ENCODE results near the gene COL19A1. TPM values are rescaled to one million over a fixed set of nuclear protein-coding genes. Genes with fewer than 3 reads are reported as not detected.
"Not testable (repeated sequence)": the region's sequence is repeated elsewhere in the genome, so short reads cannot be mapped to it uniquely, and the experiment has no call there.

The COL19A1 gene
- polyA plus RNA-seq, 3 donors, result 2.4 to 3.7 (median 3.6) TPM

DNA sequence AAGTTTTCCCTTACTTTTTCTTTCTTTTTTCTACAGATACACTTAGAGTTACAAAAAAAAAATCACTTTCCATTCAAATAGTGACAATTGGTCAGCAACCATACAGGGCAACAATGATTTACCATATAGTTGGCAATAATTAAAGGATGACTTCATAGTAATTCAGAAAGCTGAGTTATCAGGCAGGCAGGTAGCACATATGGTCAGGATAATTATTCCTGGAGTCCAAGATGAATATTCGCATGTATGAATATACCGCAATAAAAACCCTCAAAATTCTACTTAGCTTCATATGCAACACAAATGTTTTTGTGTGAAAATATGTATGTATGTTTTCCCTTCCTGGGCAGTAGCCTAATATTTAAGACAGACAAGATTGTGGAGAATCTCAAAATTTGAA is 34.5 kb downstream of the COL19A1 start:
- no peak for DNase-seq

DNA sequence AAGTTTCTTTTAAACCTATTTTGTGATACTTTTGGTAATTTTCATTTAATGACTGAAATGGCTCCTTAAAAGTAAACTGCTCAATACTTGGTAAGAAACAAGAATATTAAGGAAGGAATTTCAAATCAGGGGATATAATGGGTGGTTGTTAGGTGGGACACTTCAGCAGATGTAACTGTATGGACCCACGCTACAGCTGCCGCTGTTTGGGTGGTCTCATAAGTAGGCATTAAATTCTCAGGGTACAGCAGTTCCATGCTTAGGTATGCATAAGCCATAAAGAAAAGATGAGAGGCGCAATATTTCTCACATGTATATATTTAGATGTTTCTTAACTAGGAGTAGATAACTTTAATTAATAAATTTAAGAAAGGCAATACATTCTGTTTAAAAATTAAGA is 35.0 kb downstream of the COL19A1 start:
- no peak for DNase-seq

DNA sequence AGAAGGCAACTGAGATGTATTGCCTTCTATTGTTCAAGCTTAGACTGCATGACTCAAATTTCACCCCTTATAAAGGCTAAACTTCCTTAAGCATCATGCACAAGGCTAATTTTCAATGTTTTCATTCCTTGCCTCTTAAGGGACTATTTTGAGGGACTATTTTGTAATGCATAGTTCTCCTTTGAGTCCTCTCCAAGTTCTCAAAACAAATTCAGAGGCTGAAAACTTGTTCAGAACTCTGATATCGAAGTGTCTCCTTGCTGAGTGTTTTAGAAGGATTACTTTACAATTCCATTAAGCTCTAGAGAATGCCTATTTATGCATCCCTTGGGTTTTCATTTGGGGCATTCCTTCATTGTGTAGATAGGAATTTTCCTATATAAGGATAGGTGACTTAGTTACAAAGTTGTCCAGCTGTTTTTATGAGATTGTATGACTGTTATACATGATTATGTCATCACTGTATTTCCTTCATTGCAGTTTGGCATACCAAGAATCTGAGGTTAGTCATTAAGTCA is 41.7 kb downstream of the COL19A1 start:
- DNase-seq, result no peak

DNA sequence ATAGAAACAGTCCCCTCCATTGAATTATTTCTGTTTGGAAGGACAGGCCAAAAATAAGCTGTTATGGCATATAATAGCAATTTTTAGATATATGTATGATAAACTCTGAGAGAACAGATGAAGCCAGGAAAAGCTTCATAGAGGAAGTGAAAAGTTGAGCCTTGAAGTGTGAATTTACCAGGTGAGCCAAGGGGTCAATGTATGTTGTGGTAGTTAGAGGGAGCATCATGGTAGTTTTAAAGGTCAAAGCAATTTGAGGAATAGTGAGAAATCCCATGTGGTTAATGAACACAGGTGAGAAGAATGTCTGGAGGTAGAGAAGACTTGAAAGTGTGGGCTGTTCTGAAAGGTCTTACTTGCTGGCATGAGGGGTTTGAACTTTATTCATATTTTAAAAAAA is 47.0 kb downstream of the COL19A1 start:
- DNase-seq, result no peak

DNA sequence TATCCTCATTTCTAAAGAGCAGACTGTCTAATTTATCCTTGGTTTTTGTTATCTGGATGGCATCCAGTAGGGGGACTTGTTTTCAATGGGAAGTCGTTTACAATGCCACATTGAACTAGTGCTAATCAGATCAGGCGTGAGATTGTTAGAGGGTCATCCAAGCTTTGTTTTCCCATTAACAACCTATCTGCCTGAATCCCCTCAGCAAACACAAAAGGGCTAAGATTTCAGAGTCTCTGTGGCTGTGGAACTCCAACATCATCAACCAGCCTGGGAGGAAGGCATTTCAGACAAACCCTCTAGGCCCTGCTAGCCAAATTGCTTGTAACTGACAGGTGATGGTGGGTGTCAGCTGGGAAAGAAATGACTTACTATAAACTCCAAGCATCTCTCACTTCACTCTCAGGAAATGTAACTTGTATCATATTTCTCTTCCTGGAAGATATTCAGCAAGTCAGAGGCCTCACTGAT is 47.7 kb downstream of the COL19A1 start:
- no peak for DNase-seq

DNA sequence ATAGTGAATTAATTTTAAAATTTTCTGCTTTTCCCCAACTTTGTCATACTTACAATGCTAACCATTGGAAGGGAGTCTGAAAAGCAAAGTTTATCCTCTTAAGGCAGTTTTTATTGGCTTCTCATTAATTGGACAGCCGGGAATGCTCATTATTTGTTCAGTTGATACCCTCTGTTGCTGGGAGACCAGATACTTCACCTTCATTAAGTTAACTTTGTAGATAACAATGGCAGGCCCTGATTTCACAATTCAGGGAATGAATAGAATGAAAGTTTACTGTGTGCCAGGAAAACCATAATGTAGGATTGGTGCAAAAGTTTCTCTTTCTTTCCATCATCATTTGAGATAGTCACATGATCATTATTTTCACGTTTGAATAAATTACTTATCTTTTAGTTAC is 49.0 kb downstream of the COL19A1 start:
- DNase-seq, result no peak

DNA sequence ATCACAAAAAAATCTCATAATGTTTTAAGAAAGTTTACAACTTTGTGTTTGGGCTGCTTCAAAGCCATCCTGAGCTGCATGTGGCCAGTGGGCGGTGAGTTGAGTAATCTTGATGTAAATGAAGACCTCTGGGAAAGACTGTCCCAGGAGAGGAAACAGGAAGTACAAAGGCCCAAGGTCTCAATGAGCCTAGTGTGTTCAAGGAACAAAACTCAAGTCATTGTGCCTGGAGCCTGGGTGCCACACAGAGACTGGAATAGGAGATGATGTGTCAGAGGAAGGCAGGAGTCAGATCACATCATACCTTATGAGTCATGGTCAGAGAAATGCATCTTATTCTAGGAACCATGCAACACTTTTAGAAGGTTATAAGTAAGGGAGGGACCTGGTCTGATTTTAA is 51.5 kb downstream of the COL19A1 start:
- DNase-seq, result no peak

DNA sequence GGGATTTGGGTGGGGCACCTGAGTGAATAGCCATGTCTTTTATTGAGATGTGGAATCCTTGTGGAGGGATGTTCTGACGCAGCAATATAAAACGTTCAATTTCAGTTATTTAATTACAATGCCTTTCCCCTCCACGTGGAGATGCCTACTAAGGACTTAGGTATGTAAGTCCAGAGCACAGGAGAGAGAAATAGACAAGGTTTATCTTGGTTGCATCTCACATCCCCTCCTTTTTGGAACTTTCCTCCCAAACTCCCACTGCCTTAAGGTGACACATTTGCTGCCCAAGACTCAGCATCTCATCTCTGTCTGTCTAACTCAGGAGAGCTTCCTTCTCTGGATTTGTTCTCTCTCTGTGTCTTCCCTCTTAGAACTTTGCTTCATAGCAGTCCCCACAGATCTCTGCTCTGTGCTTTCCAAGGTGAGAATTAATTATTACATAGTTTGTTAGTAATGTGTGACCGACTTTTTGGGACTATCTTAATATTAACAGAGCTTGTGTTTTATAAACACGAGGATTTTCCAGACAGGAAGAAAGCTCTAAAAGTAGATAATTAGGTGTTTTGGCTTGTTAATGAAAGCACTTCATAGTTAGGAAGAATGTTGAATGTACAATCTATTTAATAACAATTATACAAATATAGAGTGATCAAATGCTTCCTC is 52.6 kb downstream of the COL19A1 start:
- DNase-seq, result no peak

DNA sequence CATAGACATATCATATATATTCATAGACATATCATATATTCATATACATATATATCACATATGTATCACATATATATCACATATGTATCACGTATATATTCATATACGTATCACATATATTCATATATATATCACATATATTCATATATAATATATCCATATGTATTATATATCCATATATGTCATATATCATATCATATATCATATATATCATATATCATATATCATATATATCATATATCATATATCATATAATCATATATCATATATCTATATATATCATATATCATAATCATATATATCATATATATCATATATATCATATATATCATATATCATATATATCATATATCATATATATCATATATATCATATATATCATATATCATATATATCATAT is 54.7 kb downstream of the COL19A1 start:
- not testable (repeated sequence) for DNase-seq

DNA sequence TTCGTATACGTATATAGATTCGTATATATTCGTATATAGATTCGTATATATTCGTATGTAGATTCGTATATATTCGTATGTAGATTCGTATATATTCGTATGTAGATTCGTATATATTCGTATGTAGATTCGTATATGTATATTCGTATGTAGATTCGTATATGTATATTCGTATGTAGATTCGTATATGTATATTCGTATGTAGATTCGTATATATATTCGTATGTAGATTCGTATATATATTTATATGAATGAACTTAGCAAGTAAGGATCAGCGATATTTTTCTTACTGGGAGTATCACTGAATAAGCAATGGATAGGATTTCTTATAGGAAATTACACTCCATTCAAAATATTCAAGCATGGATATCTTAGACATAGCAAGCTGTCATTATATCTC is 55.3 kb downstream of the COL19A1 start:
- DNase-seq, result not testable (repeated sequence)

DNA sequence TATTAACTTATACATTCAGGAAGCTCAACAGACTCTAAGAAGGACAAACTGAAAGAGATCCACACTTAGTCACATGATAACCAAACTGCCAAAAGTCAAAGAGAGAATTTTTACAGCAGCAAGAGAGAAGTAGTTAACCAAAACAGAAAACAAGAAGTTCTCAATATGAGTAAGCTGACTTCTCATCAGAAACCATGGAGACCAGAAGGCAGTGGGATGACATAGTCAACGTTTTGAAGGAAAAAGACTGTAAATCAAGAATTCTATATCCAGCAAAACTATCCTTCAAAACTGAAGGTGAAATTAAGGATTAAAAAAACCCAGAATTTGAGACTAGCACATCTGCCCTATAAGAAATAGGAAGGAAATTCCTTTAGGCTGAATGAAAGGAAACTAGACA is 60.4 kb downstream of the COL19A1 start:
- no peak for DNase-seq

DNA sequence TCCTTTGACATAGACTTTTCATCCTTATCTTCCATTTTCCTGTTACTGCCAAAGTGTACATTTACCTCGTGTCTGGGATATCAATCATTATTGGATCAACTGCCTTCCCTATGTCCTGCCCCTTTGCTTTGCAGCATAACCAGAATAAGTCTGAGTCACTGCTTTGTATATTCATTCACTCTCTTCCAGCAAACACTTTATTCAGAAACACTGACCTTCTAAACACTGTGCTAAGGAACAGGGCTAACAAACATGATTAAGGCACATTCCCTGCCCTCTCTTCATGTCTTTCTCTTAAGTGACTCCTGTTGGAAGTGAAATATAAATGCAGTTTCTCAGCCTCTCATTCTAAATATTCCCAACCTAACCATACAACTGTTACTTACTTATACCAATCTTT is 66.9 kb downstream of the COL19A1 start:
- no peak for DNase-seq

DNA sequence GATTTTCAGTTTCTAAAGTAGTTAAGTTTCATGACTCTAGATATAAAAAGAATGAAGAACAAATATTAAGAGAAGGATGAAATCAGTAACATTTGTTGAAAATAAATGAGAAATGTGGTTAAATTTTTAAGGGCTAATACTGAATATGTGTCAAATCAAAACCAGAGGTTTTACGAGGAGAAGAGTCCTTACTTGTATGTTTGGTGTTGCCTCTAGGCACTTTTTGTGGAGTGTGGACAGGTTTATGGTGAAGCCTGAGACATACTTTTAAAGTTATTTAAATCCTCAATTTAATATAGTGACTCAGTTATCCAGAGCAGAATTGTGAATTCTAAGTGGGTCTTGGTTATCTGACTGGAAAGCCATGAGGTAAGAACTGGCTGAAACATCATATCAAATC is 68.7 kb downstream of the COL19A1 start:
- DNase-seq, result no peak

DNA sequence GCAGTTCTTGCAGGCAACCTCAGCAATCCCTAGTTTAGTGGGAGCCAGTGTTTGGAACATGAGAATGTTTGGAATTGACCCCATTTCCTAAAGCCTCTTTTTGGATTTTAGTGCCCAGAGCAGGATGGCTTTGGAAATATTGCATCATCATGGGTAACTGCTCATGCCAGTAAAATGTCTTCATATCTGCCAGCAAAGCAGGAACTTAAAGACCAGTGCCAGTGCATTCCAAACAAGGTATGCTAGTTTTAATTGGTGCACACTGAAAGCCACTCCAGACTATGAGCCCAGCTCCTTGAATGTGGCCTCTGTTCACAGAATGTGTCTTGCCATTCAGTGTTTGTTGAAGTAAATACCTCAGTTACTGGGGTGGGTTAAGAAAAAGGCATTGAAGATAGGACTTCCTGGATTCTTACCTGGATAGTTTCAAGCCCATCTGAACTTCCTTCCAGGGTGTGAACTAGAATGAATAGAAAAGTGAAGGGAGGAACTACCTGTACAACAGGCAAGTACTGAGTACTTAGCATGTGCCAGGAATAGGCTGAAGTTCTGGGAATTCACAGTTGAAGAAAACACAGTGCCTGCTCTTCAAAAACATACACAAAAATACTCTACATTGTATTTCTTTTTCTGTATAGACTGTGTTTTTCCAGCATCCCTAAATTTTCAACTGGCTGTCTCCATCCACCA is 70.5 kb downstream of the COL19A1 start:
- DNase-seq, result no peak

DNA sequence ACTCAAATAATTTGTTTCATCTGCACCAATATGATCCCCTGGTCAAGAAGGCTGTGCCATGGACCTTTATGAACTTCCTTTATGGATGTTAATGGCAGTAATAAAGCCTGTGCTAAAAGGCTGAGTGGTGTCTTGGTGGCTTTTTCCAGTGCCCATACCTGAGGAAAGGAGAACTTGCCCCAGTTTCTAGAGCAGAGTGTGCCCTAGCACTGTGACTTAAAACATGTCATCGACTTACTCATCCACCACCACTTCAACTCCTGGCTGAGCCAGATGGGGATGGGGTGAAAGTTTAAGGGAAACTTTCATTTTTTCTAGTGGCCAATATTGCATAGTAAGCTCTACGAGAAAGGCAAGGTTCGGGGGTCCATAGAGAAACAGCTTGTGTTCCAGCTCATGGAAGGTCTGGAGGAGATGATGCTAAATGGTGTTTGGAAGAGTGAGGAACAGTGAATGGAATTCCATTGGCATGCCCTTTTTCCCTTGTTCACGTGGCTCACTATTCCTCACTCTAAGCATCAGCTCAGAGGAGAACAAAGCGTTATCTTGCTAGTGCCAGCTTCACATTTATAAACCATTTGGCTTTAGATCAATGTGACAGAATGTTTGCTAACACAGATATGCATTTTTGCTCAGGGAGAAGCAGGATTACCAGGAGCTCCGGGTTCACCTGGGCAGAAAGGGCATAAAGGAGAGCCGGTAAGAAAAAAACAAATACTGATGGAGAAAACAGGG is 71.2 kb downstream of the COL19A1 start:
- no peak for DNase-seq

DNA sequence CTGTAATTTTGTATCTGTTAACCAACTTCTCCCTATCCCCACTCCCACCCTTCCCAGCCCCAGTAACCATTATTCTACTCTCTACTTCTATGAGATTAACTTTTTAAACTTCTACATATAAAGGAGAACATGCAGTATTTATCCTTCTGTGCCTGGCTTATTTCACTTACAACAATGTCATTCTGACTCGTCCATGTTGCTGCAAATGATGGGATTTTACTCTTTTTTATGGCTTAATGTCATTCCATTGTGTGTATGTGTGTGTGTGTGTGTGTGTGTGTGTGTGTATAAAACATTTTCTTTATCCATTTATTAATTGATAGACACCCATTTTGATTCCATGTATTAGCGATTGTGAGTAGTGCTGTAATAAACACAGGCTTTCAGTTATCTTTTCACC is 76.1 kb downstream of the COL19A1 start:
- DNase-seq, result no peak

DNA sequence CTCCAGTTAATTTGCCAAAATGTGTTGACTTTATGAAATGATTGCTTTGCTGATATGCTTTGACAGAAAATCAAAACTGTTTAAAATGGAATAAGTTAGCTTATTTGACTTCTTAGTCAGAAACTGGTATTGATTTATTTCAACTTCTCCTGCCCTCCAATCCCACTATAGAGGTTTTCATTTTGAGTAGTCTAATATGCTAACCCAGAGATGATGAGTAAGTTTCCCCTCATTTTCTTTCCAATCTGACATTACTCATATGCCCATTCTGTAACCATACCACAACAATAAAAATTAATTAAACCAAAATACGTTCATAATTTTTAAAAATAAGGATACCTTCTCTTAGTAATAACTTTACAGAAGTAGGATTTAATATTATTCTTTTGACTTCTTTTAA is 78.8 kb downstream of the COL19A1 start:
- no peak for DNase-seq

DNA sequence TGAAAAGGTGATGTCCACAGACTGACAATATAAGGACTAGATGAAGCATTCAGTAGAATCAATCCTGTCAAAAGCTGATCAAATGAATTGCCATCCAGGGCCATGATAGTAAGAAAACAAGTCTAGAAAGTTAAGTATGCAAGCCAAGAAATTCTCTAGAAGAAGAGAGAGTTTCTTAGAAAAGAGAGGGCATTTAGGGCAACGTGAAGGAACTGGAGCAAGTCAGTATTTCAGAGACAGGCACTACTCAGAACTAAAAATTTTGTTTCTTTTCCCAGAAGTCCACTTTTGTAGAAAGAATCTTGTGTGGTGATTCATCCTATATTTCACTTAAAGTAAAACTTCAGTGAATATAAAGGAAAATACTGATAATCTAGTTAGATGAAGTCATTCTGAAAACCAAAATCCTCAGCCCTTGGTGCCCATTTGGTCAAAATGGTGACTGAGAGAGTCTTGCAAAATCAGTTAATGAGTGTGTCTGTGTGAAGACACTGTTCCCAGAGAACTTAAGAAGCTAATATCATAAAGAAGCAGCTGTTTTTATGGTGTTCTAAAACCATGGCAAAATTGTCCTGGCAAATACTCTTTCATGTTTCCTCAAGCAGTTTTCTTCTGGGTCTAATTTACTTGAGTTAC is 82.2 kb downstream of the COL19A1 start:
- DNase-seq, result no peak

DNA sequence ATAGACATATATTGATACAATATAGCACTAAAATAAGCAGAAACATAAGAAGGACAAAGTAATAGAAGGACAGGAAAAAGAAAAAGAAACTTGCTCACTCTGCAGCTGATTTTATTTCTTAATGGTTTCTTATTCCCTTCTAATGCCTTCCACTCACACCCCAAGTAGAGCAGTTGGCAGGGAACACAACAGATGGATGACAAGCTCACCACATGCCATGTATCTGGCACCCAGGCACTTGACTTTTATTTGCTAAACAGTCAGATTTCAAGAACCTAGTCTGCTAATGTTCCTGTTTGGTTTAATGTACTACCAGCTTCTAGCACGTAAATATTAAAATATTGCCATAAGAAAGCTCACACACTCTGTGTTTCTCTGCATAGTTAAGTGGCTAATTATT is 87.1 kb downstream of the COL19A1 start:
- DNase-seq, result no peak

DNA sequence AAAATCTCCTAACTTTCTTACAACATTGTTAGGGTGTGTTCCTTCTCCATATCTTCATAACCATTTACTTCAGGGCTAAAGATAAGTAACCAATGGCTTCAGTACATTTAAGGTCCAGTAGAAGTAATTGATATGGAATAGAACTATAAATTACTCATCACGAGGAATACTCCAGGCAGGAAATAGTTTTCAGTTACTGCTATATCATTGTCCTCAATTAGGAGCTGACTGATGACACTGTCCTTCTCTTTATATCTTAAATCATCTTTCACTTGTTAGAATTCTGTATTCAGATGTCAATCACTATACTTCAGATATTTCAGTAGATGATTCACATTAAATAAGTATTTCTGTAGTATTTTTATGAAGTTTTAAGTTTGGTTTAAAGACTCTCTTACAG is 88.4 kb downstream of the COL19A1 start:
- DNase-seq, result no peak

DNA sequence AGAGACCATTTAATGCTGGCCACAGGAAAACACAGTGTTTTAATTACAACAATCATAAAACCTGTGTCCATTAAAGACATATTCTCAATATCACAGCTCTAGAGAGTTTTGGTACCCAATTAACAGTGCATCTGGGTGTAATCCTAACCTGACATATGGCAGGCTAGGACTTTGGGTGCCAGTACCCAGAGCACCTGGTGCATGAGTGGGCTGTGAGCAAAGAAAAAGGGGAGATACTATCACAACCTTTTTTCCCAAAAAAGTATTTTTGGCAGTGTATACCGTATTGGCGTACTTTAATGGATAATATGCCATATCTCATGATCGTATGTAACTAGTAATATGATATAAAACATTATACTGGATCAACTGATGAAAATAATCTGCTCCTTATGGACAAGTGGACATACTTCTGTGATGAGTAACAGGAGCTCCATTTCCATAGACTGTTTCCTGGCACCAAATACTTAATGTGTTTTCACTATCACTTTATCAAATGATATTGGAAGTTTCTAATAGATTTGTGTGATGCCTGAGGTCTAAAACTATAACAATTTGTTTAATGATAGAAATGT is 91.7 kb downstream of the COL19A1 start:
- no peak for DNase-seq

DNA sequence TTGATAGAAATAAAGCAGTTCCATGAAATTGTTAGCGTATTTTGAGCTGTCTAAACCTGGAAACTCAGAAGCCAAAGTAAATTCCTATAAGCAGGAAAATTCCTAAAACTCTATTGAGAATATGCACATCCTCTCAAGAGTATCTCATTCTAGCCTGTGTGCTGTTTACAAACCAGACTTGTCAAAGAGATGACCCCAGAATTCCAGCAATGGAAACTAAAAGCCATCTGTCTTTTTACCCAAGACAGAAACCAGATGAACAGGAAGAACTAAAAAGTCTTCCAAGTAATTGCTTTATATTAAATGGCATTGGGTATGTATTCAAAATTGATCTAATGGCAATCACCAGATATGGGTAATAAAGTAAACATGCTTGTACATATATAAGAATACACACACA is 92.6 kb downstream of the COL19A1 start:
- no peak for DNase-seq
